Uterus (tissue), 4 donors: Measurements from ENCODE around the gene RPS27. TPM values are rescaled to one million over a fixed set of nuclear protein-coding genes. Genes with fewer than 3 reads are reported as not detected.

Experiments used
- DNase-seq, 2 donors: peaks; one replicate each; pipeline ENCODE4 v3.0.0-alpha.2; 2019 to 2020
- H3K27ac ChIP-seq, 2 donors: fragments of 200-600 bp; sonication (generic); 1 replicate in 1 of 2; 2 replicates in 1 of 2; pipeline ENCODE4 v1.5.1; 2016 to 2018
- H3K27me3 ChIP-seq, 2 donors: fragments of 200-600 bp; sonication (generic); one replicate each; pipeline ENCODE4 v1.5.1; 2018 to 2019; ENCODE audit warnings: control low read depth in 1 of 2
- H3K36me3 ChIP-seq, 2 donors: fragments of 200-600 bp; sonication (generic); one replicate each; pipeline ENCODE4 v1.5.1; 2019; ENCODE audit warnings: control low read depth in 1 of 2
- H3K4me1 ChIP-seq, 2 donors: fragments of 200-600 bp; sonication (generic); one replicate each; pipeline ENCODE4 v1.5.1; 2018 to 2019; ENCODE audit warnings: control low read depth in 1 of 2
- H3K4me3 ChIP-seq, 2 donors: fragments of 200-600 bp; sonication (generic); 1 replicate in 1 of 2; 2 replicates in 1 of 2; pipeline ENCODE4 v1.5.1; 2018 to 2019; ENCODE audit warnings: mild to moderate bottlenecking in 1 of 2
- H3K9me3 ChIP-seq, 2 donors: fragments of 200-600 bp; sonication (generic); one replicate each; pipeline ENCODE4 v1.5.1; 2019; ENCODE audit warnings: control low read depth in 1 of 2
- POLR2A ChIP-seq, 2 donors: fragments of 450-650 bp; IDR thresholded peaks; one replicate each; pipeline ENCODE4 v1.6.1; 2016; ENCODE audit warnings: antibody characterized with exemption in 2 of 2, mild to moderate bottlenecking in 1 of 2, moderate library complexity in 1 of 2
- intact Hi-C: fragments of 100-400 bp; cut with DNase I; formaldehyde crosslinking; loops from one replicate; pipeline ENCODE4 v1.15.1; 2023; ENCODE audit warnings: low total_unique reads
- total RNA-seq, 4 donors: library from RNA; depleted of rRNA in 3 of 4; stranded (reverse); fragments of >200 nt in 3 of 4; gene quantifications; one replicate each; pipeline versions ENCODE4 v1.1.0 to v1.2.4, GENCODE V29; 2014 to 2023
- TF ChIP-seq, protein P1 (sequence below), 4 experiments: fragments of 200-600 bp in 2 of 4; fragments of 450-650 bp in 2 of 4; sonication (generic) in 2 of 4; IDR thresholded peaks; one replicate each; pipeline ENCODE4 v1.5.1; 2016 to 2019; ENCODE audit warnings: antibody characterized with exemption in 4 of 4, mild to moderate bottlenecking in 2 of 4, moderate library complexity in 1 of 4
- donor health status: DM: yes; HTN: yes; CAD: no.

The RPS27 gene
- total RNA-seq, 4 donors from 2014 or later = 826 to 6,388 (median 2,664) TPM

DNA sequence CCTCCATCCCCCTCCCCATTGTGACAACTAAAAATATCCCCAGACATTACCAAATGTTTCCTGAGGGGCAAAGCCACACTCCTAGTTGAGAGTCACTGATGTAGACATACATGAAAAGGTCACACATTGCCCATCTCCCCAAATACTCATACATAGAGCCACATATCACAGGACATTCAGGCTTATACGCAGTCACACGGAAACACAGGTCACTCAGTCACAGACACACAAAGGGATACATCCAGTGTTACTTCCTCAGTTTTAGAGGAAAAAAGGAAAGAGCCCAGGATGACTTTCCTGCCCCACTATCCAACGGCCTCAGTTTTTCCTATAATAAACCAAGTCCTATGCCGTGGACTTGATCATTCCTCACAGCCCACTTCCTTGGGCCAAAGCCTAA lies 29.1 kb upstream of the RPS27 start:
- Histone ChIP-seq H3K36me3 (no peaks in the 10 kb centered on the region), H3K27me3 (no peaks in the 10 kb centered on the region), H3K4me1 (peaks cover 9 to 21% of the 10 kb centered on the region in 2 donors), H3K9me3 (no peaks in the 10 kb centered on the region), H3K27ac (peak overlapping the region; percentile 95 to 96), H3K4me3 (no peak overlapping the region)
- DNase-seq = no peak
- TF ChIP-seq, protein P1, sequence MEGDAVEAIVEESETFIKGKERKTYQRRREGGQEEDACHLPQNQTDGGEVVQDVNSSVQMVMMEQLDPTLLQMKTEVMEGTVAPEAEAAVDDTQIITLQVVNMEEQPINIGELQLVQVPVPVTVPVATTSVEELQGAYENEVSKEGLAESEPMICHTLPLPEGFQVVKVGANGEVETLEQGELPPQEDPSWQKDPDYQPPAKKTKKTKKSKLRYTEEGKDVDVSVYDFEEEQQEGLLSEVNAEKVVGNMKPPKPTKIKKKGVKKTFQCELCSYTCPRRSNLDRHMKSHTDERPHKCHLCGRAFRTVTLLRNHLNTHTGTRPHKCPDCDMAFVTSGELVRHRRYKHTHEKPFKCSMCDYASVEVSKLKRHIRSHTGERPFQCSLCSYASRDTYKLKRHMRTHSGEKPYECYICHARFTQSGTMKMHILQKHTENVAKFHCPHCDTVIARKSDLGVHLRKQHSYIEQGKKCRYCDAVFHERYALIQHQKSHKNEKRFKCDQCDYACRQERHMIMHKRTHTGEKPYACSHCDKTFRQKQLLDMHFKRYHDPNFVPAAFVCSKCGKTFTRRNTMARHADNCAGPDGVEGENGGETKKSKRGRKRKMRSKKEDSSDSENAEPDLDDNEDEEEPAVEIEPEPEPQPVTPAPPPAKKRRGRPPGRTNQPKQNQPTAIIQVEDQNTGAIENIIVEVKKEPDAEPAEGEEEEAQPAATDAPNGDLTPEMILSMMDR (IDR thresholded peaks at IDR 0.05) = no peak
- no peak for TF ChIP-seq POLR2A (IDR thresholded peaks at IDR 0.05)
- intact Hi-C loops = no loop called here

DNA sequence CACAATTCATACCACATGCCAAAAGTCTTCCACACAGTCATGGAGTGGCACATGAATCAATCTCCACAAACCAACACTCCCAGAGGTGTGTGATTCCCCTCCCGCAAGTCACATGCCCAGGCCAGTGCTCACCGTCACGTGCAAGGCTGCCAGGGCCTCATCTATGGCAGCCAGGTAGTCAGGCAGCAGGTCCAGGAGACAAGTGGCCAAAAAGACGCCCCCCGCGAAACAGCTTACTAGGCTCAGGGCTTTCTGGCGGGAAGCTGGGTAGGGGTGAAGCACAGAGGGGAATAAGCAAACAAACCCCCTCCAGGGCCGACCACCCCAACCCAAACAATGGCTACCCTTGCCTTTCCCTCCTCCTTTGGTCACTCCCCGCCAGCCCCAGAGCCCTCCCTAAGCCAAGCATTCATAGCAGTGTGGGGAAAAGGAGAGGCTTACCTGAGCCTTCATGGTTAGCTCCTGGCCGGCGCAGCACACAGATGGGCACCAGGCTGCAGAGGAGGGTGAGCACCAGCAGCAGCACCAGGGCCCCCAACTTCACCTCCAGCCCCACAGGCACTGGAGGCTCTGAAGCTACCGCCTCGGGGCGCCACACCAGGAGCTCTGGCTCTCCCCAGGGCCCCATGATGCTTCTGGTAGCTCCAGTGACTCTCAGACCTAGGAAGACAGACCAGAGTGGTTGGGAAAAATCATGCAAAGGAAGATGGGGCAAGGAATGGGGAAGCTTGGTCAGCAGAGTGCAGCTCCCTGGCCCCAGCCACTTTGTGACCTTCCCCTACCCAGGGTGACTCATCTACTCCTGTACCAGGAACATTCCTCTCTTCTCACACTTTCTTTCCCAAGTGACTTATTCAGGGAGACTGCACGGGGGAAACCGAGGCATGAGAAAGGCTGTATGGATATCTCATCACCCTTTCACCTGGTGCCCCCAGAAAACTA lies 28.2 kb upstream of the RPS27 start:
- Histone ChIP-seq H3K27me3 (no peaks in the 10 kb centered on the region), H3K9me3 (no peaks in the 10 kb centered on the region), H3K36me3 (no peaks in the 10 kb centered on the region), H3K27ac (peak overlapping the region; percentile 95 to 96), H3K4me3 (peak overlapping the region; percentile 68 to 86), H3K4me1 (peaks cover 3 to 15% of the 10 kb centered on the region in 2 donors)
- intact Hi-C loops = no loop called here
- peak; percentile 37 to 49 for DNase-seq
- no peak for TF ChIP-seq POLR2A (IDR thresholded peaks at IDR 0.05)
- TF ChIP-seq, protein P1 (IDR thresholded peaks at IDR 0.05) = no peak

DNA sequence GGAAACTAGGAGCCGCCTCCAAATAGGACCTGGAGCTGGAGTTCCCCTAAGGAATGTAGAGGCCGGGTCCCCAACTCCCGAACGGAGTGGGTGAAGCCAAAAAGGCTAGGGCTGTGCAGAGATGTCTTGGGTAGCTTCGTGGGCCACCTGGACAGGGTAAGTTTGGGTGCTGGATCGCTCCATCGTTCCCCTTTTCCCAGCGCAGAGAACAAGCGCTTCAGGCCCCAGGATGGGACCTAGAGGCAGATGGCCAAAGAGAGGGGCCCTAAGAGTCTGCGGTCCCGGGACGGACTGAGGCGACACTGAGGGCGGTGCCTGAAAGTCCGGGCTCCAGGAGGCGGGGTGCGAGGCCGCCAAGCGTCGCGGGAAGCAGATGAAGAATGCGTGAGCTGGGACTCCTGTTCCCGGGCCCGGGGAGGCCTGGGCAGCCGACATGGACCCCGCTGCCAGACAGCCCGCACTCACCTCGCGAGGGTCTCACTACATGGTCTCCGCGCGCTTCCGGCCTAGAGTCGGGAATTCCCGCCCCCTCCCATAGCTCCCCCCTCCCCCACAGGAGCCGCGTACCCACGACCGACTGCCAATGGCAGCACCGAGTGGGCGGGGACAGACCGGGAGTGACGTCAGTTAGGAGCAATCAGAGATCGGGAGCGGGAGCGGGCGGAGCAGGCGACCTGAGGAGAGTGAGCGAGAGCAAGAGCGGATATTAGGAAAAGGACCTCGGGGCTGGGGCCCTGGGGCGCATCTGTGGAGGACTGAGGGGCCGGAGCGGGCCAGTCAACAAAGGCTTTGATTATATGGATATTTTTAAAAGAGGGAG lies 27.3 kb upstream of the RPS27 start, which contains the start of gene SLC39A1:
SLC39A1 (minus strand) TSS at position 508 of the 820 bp plus-strand sequence. CDS start 822 bp downstream, outside the sequence.
- no peaks in the 10 kb centered on the region for H3K9me3 ChIP-seq
- H3K27me3 ChIP-seq = no peaks in the 10 kb centered on the region
- peak within 1 kb of the TSS; percentile 68 to 86 for H3K4me3 ChIP-seq
- peaks cover 3 to 15% of the 10 kb centered on the region in 2 donors for H3K4me1 ChIP-seq
- intact Hi-C loops = no loop called here
- peak within 1 kb of the TSS; percentile 95 to 96 for H3K27ac ChIP-seq
- no peaks in the 10 kb centered on the region for H3K36me3 ChIP-seq
- peak; percentile 66 to 83 for TF ChIP-seq POLR2A (IDR thresholded peaks at IDR 0.05)
- TF ChIP-seq, protein P1 (IDR thresholded peaks at IDR 0.05) = no peak
- DNase-seq = peak; percentile 99

DNA sequence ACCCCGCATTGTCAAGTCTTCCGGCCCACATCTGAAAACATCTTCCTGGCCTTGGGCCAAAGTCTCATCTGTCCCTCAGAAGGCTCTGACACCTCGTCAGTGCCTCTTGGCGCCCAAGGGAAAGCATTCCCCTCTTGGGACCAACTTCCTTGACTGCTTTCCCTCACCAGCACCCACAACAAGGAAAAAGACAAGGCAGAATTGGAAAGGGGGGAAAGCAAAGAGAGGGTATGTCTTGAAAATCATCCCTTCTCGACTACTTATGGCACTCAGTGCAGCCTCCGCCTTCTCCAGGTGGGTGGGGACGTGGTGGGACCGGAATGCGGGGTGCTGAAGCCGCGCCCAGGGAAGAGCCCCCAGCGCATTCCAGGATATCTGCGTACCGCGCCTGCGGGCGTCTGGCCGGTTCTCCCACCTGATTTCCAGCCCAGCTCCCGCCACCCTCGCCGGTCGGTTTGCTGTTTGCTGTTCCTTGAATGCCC lies 26.7 kb upstream of the RPS27 start:
- no peaks in the 10 kb centered on the region for H3K27me3 ChIP-seq
- H3K4me3 ChIP-seq = peak overlapping the region; percentile 68 to 86
- peaks cover 3 to 15% of the 10 kb centered on the region in 2 donors for H3K4me1 ChIP-seq
- H3K9me3 ChIP-seq = no peaks in the 10 kb centered on the region
- TF ChIP-seq, protein P1 (IDR thresholded peaks at IDR 0.05) = no peak
- TF ChIP-seq POLR2A (IDR thresholded peaks at IDR 0.05) = no peak
- DNase-seq = peak in 1 of 2 donors; percentile 48
- peak overlapping the region; percentile 95 to 96 for H3K27ac ChIP-seq
- no peaks in the 10 kb centered on the region for H3K36me3 ChIP-seq
- intact Hi-C loops = no loop called here
